Caco-2 (cell line): Measurements from ENCODE around the gene PPP1R3E. TPM values are rescaled to one million over a fixed set of nuclear protein-coding genes. Genes with fewer than 3 reads are reported as not detected.

Experiments
- BruUV-seq: library from RNA; stranded (reverse); fragments of 400-500 nt; replicated peaks from 2 replicates; lab custom pipeline; 2021; lab: Mats Ljungman, UMichigan
- CTCF ChIA-PET: fragments of 300-600 bp; sonication (Branson Sonifier 250); formaldehyde crosslinking; loops from one replicate; lab custom pipeline; 2022; ENCODE audit warnings: antibody characterized with exemption; lab: Charles Lee
- POLR2A ChIA-PET: fragments of 300-600 bp; sonication (Branson Sonifier 250); formaldehyde crosslinking; loops from one replicate; lab custom pipeline; 2022; ENCODE audit warnings: antibody characterized with exemption; lab: Charles Lee
- DNase-seq, 2 experiments: peaks; one replicate each; pipeline versions ENCODE4 v3.0.0 to v3.0.0-alpha.2; 2020 to 2022
- H3K27me3 ChIP-seq: replicated peaks from 2 replicates; pipeline ENCODE4 v1.6.0; 2011; ENCODE audit warnings: low read length; ENCODE audit not compliant: control insufficient read depth, insufficient read depth
- H3K36me3 ChIP-seq: 2 replicates; pipeline ENCODE4 v1.5.1; 2011; ENCODE audit warnings: low read length; ENCODE audit not compliant: control insufficient read depth, insufficient read depth
- H3K4me1 ChIP-seq: fragments of 250-450 bp; sonication (Bioruptor Pico); 2 replicates; pipeline ENCODE4 v1.5.1; 2020; ENCODE audit warnings: mild to moderate bottlenecking
- H3K4me3 ChIP-seq: 2 replicates; pipeline ENCODE4 v1.5.1; 2011; ENCODE audit warnings: low read depth, mild to moderate bottlenecking, control low read depth, low read length
- H3K9me3 ChIP-seq: fragments of 250-450 bp; sonication (Bioruptor Pico); 2 replicates; pipeline ENCODE4 v1.5.1; 2020; ENCODE audit warnings: mild to moderate bottlenecking, moderate library complexity
- H3K27ac Mint-ChIP-seq: one replicate; pipeline ENCODE4 v1.8.0; 2022; ENCODE audit warnings: mixed read lengths; ENCODE audit not compliant: unreplicated experiment
- H3K27me3 Mint-ChIP-seq: one replicate; pipeline ENCODE4 v1.8.0; 2022; ENCODE audit warnings: mixed read lengths; ENCODE audit not compliant: insufficient read depth, unreplicated experiment
- H3K36me3 Mint-ChIP-seq: one replicate; pipeline ENCODE4 v1.8.0; 2022; ENCODE audit warnings: mild to moderate bottlenecking, mixed read lengths; ENCODE audit not compliant: insufficient read depth, unreplicated experiment
- H3K4me1 Mint-ChIP-seq: one replicate; pipeline ENCODE4 v1.8.0; 2022; ENCODE audit warnings: low read depth, mixed read lengths; ENCODE audit not compliant: unreplicated experiment
- H3K4me3 Mint-ChIP-seq: one replicate; pipeline ENCODE4 v1.8.0; 2022; ENCODE audit warnings: mild to moderate bottlenecking, moderate library complexity, mixed read lengths; ENCODE audit not compliant: unreplicated experiment
- H3K9me3 Mint-ChIP-seq: one replicate; pipeline ENCODE4 v1.8.0; 2022; ENCODE audit warnings: mixed read lengths; ENCODE audit not compliant: unreplicated experiment
- CTCF ChIP-seq, 2 experiments: fragments of 200-600 bp in 1 of 2; IDR thresholded peaks; 1 replicate in 1 of 2; 2 replicates in 1 of 2; pipeline versions ENCODE4 v1.5.1 to v1.8.0; 2011 to 2022; ENCODE audit warnings: antibody characterized with exemption in 1 of 2, control low read depth in 1 of 2, inconsistent platforms in 1 of 2, low read depth in 1 of 2, low read length in 1 of 2, mild to moderate bottlenecking in 1 of 2, moderate library complexity in 1 of 2; ENCODE audit not compliant: insufficient read depth in 1 of 2, severe bottlenecking in 1 of 2, unreplicated experiment in 1 of 2
- intact Hi-C: fragments of 100-400 bp; cut with micrococcal nuclease; formaldehyde crosslinking; loops from one replicate; pipeline ENCODE4 v1.10.0; 2022; ENCODE audit not compliant: unreplicated experiment
- total RNA-seq: library from RNA; stranded (reverse); gene quantifications from 2 replicates; pipeline ENCODE4 v1.2.3, GENCODE V29; 2022

PPP1R3E gene
- total RNA-seq, 1 experiment from 2014 or later, result 5.9 TPM

DNA sequence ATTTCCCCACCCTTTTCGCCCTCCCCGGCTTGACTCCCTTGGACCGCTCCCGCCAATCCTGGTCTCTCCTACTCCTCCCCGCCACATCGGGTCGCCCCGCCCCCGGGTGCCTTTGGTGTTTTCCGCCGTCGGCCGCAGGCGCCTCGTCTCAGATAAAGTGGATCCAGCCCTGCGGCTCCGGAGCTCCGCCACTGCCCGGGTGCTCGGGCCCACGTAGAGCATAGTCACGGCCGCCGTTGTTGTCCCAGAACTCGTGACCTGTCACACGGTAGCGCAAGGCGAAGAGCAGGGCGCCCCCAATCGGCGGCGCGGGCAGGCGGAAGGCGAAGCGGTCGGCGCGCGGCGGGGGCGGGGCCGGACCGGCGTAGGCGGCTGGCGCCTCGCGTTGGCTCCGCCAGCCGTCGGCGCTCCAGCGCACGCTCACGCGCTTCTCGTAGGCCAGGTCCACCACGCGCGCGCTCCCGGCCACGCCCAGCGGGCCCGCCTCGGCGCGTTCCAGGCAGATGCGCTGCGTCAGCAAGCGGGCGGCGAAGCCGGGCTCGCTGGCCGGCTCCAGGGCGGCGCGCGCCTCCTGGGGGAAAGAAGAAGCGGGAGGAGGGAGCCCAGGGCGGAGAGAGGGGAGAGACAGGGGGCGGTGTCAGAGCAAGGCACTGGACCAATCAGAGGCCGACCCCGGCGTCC, 1.2 kb downstream of the PPP1R3E start:
- peak overlapping the region; percentile 100 for H3K4me3 Mint-ChIP-seq
- intact Hi-C loops, result loop anchor here (1.0 to 5.0 kb wide), 3 partner anchors 15 to 179 kb away; partner anchors contain the start of genes HOMEZ and PABPN1
- peak overlapping the region; percentile 90 for H3K27ac Mint-ChIP-seq
- no peaks in the 10 kb centered on the region for H3K9me3 Mint-ChIP-seq
- H3K36me3 ChIP-seq, result no peaks in the 10 kb centered on the region
- peak; percentile 97 to 99 for DNase-seq
- H3K36me3 Mint-ChIP-seq, result peaks cover 22% of the 10 kb centered on the region
- H3K4me1 Mint-ChIP-seq, result peaks cover 7% of the 10 kb centered on the region
- TF ChIP-seq CTCF (IDR thresholded peaks at IDR 0.05; ENCODE audit: insufficient read depth in 1 of 2, low read depth in 1 of 2, low read length in 1 of 2, severe bottlenecking in 1 of 2, unreplicated experiment in 1 of 2), result peak; percentile 66 to 74
- H3K9me3 ChIP-seq, result no peaks in the 10 kb centered on the region
- ChIA-PET CTCF (interaction anchor here (0.7 to 2.4 kb wide), 7 partner anchors 10 to 78 kb away, joined by 3 to 19 read pairs (median 4); partner anchors contain the start of genes HOMEZ, PABPN1 and RNF212B), POLR2A (interaction anchor here (1.5 to 3.9 kb wide), 2 partner anchors 16 to 20 kb away, joined by 12 to 39 read pairs; partner anchors contain the start of genes HOMEZ and PABPN1)
- BruUV-seq, result no TSS peak
- peak overlapping the region; percentile 71 for H3K4me3 ChIP-seq
- H3K4me1 ChIP-seq, result peaks cover 18% of the 10 kb centered on the region; the same call in 1 of the 2 replicates
- no peaks in the 10 kb centered on the region for H3K27me3 Mint-ChIP-seq
- H3K27me3 ChIP-seq, result no peaks in the 10 kb centered on the region

GRCh38 chr14:23300687-23301223, 1.9 kb downstream of the PPP1R3E start:
- no peaks in the 10 kb centered on the region for H3K27me3 ChIP-seq
- peak overlapping the region; percentile 100 for H3K4me3 Mint-ChIP-seq
- H3K4me1 Mint-ChIP-seq, result peaks cover 7% of the 10 kb centered on the region
- H3K4me1 ChIP-seq, result peaks cover 18% of the 10 kb centered on the region; the same call in 1 of the 2 replicates
- H3K27ac Mint-ChIP-seq, result peak overlapping the region; percentile 90
- no peaks in the 10 kb centered on the region for H3K36me3 ChIP-seq
- peaks cover 22% of the 10 kb centered on the region for H3K36me3 Mint-ChIP-seq
- ChIA-PET POLR2A (interaction anchor here (1.5 to 3.9 kb wide), 2 partner anchors 15 to 20 kb away, joined by 12 to 39 read pairs; partner anchors contain the start of genes HOMEZ and PABPN1), CTCF (interaction anchor here (0.7 to 2.4 kb wide), 7 partner anchors 10 to 79 kb away, joined by 3 to 19 read pairs (median 4); partner anchors contain the start of genes HOMEZ, PABPN1 and RNF212B)
- intact Hi-C loops, result loop anchor here (1.0 to 5.0 kb wide), 3 partner anchors 14 to 178 kb away; partner anchors contain the start of genes HOMEZ and PABPN1
- TSS peak; percentile 57 for BruUV-seq
- peak in 1 of 2 experiments; percentile 29 for DNase-seq
- H3K4me3 ChIP-seq, result peak overlapping the region; percentile 71
- H3K9me3 ChIP-seq, result no peaks in the 10 kb centered on the region
- TF ChIP-seq CTCF (IDR thresholded peaks at IDR 0.05; ENCODE audit: insufficient read depth in 1 of 2, low read depth in 1 of 2, low read length in 1 of 2, severe bottlenecking in 1 of 2, unreplicated experiment in 1 of 2), result no peak
- H3K9me3 Mint-ChIP-seq, result no peaks in the 10 kb centered on the region
- no peaks in the 10 kb centered on the region for H3K27me3 Mint-ChIP-seq
